Activated B cell treated with CpG ODN at 0.5 μM for 24 hours (primary cell): ENCODE data around the gene MED29. TPM values are rescaled to one million over a fixed set of nuclear protein-coding genes. Genes with fewer than 3 reads are reported as not detected.

Experiments
- ATAC-seq: fragments of 200-7000 bp; cut with Tn5 transposase; one replicate; pipeline ENCODE4 v1.10.0; 2021; ENCODE audit warnings: low read depth, mild to moderate bottlenecking, moderate library complexity
- CTCF ChIA-PET: fragments of 350-600 bp; sonication (Branson Sonifier 250); formaldehyde crosslinking; loops from one replicate; lab custom pipeline; 2021; ENCODE audit warnings: antibody characterized with exemption; lab: Charles Lee
- POLR2A ChIA-PET: fragments of 350-600 bp; sonication (Branson Sonifier 250); formaldehyde crosslinking; loops from one replicate; lab custom pipeline; 2021; ENCODE audit warnings: antibody characterized with exemption; lab: Charles Lee
- DNase-seq: peaks from one replicate; pipeline ENCODE4 v3.0.0; 2022
- H3K27ac Mint-ChIP-seq: one replicate; pipeline ENCODE4 v1.8.0; 2020; ENCODE audit warnings: mixed read lengths
- H3K27me3 Mint-ChIP-seq: one replicate; pipeline ENCODE4 v1.8.0; 2021; ENCODE audit warnings: mixed read lengths
- H3K36me3 Mint-ChIP-seq: one replicate; pipeline ENCODE4 v1.8.0; 2021; ENCODE audit warnings: low read depth, mixed read lengths
- H3K4me1 Mint-ChIP-seq: one replicate; pipeline ENCODE4 v1.8.0; 2021; ENCODE audit warnings: mixed read lengths
- H3K4me3 Mint-ChIP-seq: one replicate; pipeline ENCODE4 v1.8.0; 2020; ENCODE audit warnings: mild to moderate bottlenecking, mixed read lengths
- H3K9me3 Mint-ChIP-seq: one replicate; pipeline ENCODE4 v1.8.0; 2020; ENCODE audit warnings: mixed read lengths
- intact Hi-C: fragments of 100-400 bp; cut with micrococcal nuclease; formaldehyde crosslinking; loops from one replicate; pipeline ENCODE4 v1.15.1; 2024
- total RNA-seq: library from RNA; stranded (reverse); gene quantifications from 2 replicates; pipeline ENCODE4 v1.2.3, GENCODE V29; 2022
- TF ChIP-seq, protein P1 (sequence below): fragments of 200-600 bp; IDR thresholded peaks from one replicate; pipeline ENCODE4 v1.8.0; 2022; ENCODE audit warnings: antibody characterized with exemption, mild to moderate bottlenecking

Gene MED29
- total RNA-seq, 1 donor from 2014 or later, result 39.0 TPM

- Mint-ChIP-seq H3K36me3 (peaks cover 59% of the 10 kb centered on the region), H3K4me1 (peaks cover 76% of the 10 kb centered on the region), H3K27ac (peak overlapping the region; percentile 89), H3K9me3 (no peaks in the 10 kb centered on the region), H3K27me3 (no peaks in the 10 kb centered on the region), H3K4me3 (peak overlapping the region; percentile 78)
- no peak for DNase-seq
- ATAC-seq, result peak; percentile 26
- ChIA-PET POLR2A (interaction anchor here (0.6 to 7.4 kb wide), 5 partner anchors 13 to 57 kb away, joined by 3 to 185 read pairs (median 3); partner anchors contain the start of genes MED29, PAF1, RPS16 and TIMM50), CTCF (no interaction called here)
- TF ChIP-seq, protein P1, sequence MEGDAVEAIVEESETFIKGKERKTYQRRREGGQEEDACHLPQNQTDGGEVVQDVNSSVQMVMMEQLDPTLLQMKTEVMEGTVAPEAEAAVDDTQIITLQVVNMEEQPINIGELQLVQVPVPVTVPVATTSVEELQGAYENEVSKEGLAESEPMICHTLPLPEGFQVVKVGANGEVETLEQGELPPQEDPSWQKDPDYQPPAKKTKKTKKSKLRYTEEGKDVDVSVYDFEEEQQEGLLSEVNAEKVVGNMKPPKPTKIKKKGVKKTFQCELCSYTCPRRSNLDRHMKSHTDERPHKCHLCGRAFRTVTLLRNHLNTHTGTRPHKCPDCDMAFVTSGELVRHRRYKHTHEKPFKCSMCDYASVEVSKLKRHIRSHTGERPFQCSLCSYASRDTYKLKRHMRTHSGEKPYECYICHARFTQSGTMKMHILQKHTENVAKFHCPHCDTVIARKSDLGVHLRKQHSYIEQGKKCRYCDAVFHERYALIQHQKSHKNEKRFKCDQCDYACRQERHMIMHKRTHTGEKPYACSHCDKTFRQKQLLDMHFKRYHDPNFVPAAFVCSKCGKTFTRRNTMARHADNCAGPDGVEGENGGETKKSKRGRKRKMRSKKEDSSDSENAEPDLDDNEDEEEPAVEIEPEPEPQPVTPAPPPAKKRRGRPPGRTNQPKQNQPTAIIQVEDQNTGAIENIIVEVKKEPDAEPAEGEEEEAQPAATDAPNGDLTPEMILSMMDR, result no peak
- intact Hi-C loops, result loop anchor here (5.0 to 10.0 kb wide), 3 partner anchors 384 to 1133 kb away; partner anchors contain the start of genes DYRK1B, KCNK6, MRPS12 and SARS2
These were observed 57.1 kb downstream of the MED29 start for GRCh38 chr19:39448271-39448670.

- CTCF ChIA-PET, result no interaction called here
- intact Hi-C loops, result loop anchor here (5.0 to 10.0 kb wide), 3 partner anchors 383 to 1134 kb away; partner anchors contain the start of genes DYRK1B, KCNK6, MRPS12 and SARS2
- peaks cover 68% of the 10 kb centered on the region for H3K36me3 Mint-ChIP-seq
- H3K9me3 Mint-ChIP-seq, result no peaks in the 10 kb centered on the region
- DNase-seq (no peak), ATAC-seq (no peak)
- peak overlapping the region; percentile 89 for H3K27ac Mint-ChIP-seq
- peak overlapping the region; percentile 78 for H3K4me3 Mint-ChIP-seq
- TF ChIP-seq, protein P1, result no peak
- peaks cover 76% of the 10 kb centered on the region for H3K4me1 Mint-ChIP-seq
- POLR2A ChIA-PET, result interaction anchor here (0.7 to 7.4 kb wide), 3 partner anchors 14 to 45 kb away, joined by 3 to 185 read pairs (median 7); partner anchors contain the start of genes RPS16 and TIMM50
- H3K27me3 Mint-ChIP-seq, result no peaks in the 10 kb centered on the region
These were observed 58.1 kb downstream of the MED29 start for GRCh38 chr19:39449116-39449797.

Other genes starting within 250 kb of the MED29 start
- not detected in 2 replicates for gene NCCRP1, start 194.4 kb upstream of the MED29 start, total RNA-seq
- gene SYCN, start 187.1 kb upstream of the MED29 start, total RNA-seq, result not detected in 2 replicates
- gene IFNL3, start 146.4 kb upstream of the MED29 start, total RNA-seq, result not detected in 2 replicates
- not detected in 2 replicates for gene IFNL4, start 142.5 kb upstream of the MED29 start, total RNA-seq
- gene IFNL2, start 123.0 kb upstream of the MED29 start, total RNA-seq, result not detected in 2 replicates
- not detected in 2 replicates for gene IFNL1, start 95.0 kb upstream of the MED29 start, total RNA-seq
- 0.58 and 0.71 TPM in 2 replicates for gene LRFN1, start 70.5 kb upstream of the MED29 start, total RNA-seq
- 149 and 168 TPM in 2 replicates for gene GMFG, start 55.3 kb upstream of the MED29 start, total RNA-seq
- 53.0 and 60.7 TPM in 2 replicates for gene SAMD4B, start 49.0 kb upstream of the MED29 start, total RNA-seq
- gene PAF1, start 272 bp upstream of the MED29 start, total RNA-seq, result 50.3 and 52.4 TPM in 2 replicates
- 167 and 206 TPM in 2 replicates for gene ZFP36, start 15.5 kb downstream of the MED29 start, total RNA-seq
- gene PLEKHG2, start 21.3 kb downstream of the MED29 start, total RNA-seq, result 111 and 125 TPM in 2 replicates
- gene RPS16, start 44.6 kb downstream of the MED29 start, total RNA-seq, result 4,002 and 4,656 TPM in 2 replicates
- 184 and 200 TPM in 2 replicates for gene SUPT5H, start 54.2 kb downstream of the MED29 start, total RNA-seq
- gene TIMM50, start 89.5 kb downstream of the MED29 start, total RNA-seq, result 63.8 and 68.9 TPM in 2 replicates
- 0.53 and 0.73 TPM in 2 replicates for gene DLL3, start 107.6 kb downstream of the MED29 start, total RNA-seq
- not detected in 2 replicates for gene SELENOV, start 123.8 kb downstream of the MED29 start, total RNA-seq
- 3.3 and 4.0 TPM in 2 replicates for gene EID2B, start 141.5 kb downstream of the MED29 start, total RNA-seq
- gene EID2, start 148.8 kb downstream of the MED29 start, total RNA-seq, result 11.4 and 11.5 TPM in 2 replicates
- gene LGALS13, start 211.1 kb downstream of the MED29 start, total RNA-seq, result not detected in 2 replicates